ENCODE measurements around the gene SLC66A3. TPM values are rescaled to one million over a fixed set of nuclear protein-coding genes. Genes with fewer than 3 reads are reported as not detected.
A peak's percentile ranks its signal among the peaks of the same experiment; 100 is the strongest.

SLC66A3 gene
- polyA plus RNA-seq, result 20.4 to 34.9 TPM (median 31.1 TPM) in 3 replicates
- 2.1 TPM for polyA plus RNA-seq (2011; ENCODE audit: low read depth)
- 23.1 and 26.5 TPM in 2 replicates for polyA plus RNA-seq (2011; cell fraction: cytosol; rRNA removed)
- 13.1 and 16.3 TPM in 2 replicates for polyA plus RNA-seq (2011; cell fraction: nucleus; rRNA removed)
- polyA plus RNA-seq (2012; ENCODE audit: low replicate concordance), result 7.1 and 16.4 TPM in 2 replicates
- 31.2 to 50.4 TPM (median 36.3 TPM) in 3 replicates for polyA minus RNA-seq
- 33.0 TPM for polyA minus RNA-seq (2011; cell fraction: cytosol; rRNA and poly(A)+ RNA removed)
- 9.4 and 12.9 TPM in 2 replicates for polyA minus RNA-seq (2011; cell fraction: nucleus; rRNA and poly(A)+ RNA removed)

DNA sequence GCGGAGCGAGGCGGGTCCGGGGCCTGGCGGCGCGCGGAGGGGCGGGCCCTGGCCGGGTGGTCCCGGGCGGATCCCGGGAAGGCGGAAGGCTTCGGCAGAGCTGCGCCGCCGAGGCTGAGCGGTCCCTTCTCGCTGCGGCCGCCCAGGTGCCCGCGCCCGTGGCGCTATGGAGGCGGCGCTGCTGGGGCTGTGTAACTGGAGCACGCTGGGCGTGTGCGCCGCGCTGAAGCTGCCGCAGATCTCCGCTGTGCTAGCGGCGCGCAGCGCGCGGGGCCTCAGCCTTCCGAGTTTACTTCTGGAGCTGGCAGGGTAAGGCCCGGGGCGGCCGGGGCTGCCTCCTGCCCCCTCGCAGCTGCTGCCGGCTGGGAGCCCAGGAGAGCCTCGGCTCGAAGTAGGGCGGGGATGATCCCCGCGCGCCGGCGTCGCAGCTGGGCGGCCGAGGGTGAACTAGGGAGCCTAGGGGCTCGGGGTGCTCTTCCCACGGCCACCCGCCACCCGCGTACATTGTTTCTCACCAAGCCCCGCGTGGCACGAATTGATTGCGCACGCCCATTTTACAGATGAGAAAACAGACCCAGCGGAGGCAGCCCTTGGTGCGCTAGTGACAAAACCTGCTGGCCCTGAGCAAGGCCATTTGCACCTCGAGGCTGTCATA lies at the start of gene SLC66A3:
Gene SLC66A3, plus strand, starts transcription at position 87 of the 655 bp plus-strand sequence. Its CDS starts 80 bp downstream, at position 167.
- dilution Hi-C loops (cut with MboI; ENCODE audit: extremely low pct_ligation_motif_present, low sequenced_read_pairs), result no loop called here
- DNase-seq (ENCODE audit: low read depth, low spot score), result no peak

GRCh38 chr2:11109002-11109401 lies 46.3 kb upstream of the SLC66A3 start:
- Histone ChIP-seq H3K27ac (ENCODE audit: control insufficient read depth, insufficient read depth, low read length) (no peak overlapping the region), H3K4me3 (ENCODE audit: control insufficient read depth in 2 of 3, extremely low read depth in 1 of 3, insufficient read depth in 2 of 3, low read depth in 1 of 3, low read length in 3 of 3) (no peak overlapping the region), H3K36me3 (ENCODE audit: control insufficient read depth in 2 of 2, extremely low read depth in 1 of 2, insufficient read depth in 2 of 2, low read length in 2 of 2) (no peaks in the 10 kb centered on the region), H2AFZ (ENCODE audit: control insufficient read depth, low read length) (no peak overlapping the region), H3K9ac (ENCODE audit: control insufficient read depth, extremely low read depth, insufficient read depth, low read length) (no peak overlapping the region), H3K9me3 (ENCODE audit: control insufficient read depth, low read depth, low read length) (peaks cover 5% of the 10 kb centered on the region), H3K4me1 (ENCODE audit: control insufficient read depth, extremely low read depth, insufficient read depth, low read length) (no peaks in the 10 kb centered on the region), H3K4me2 (ENCODE audit: control insufficient read depth, extremely low read depth, insufficient read depth, low read depth, low read length) (no peak overlapping the region), H3K9me1 (ENCODE audit: control insufficient read depth, extremely low read depth, insufficient read depth, low read length) (no peaks in the 10 kb centered on the region), H3K79me2 (ENCODE audit: control insufficient read depth, insufficient read depth, low read length) (no peaks in the 10 kb centered on the region), H3K27me3 (ENCODE audit: control insufficient read depth, extremely low read depth, insufficient read depth, low read length) (no peaks in the 10 kb centered on the region), H4K20me1 (ENCODE audit: control insufficient read depth, extremely low read depth, insufficient read depth, low read length) (no peaks in the 10 kb centered on the region)
- no peak for DNase-seq (ENCODE audit: low read depth, low spot score)
- TF ChIP-seq EZH2 (IDR thresholded peaks at IDR 0.05; ENCODE audit: low read length), result no peak
- TF ChIP-seq CTCF (optimal IDR thresholded peaks at IDR 0.05 in 1 of 3, IDR thresholded peaks at IDR 0.05 in 1 of 3, conservative IDR thresholded peaks at IDR 0.05 in 1 of 3; ENCODE audit: extremely low read depth in 1 of 3, insufficient read depth in 2 of 3, low read length in 3 of 3), result no peak
- dilution Hi-C loops (cut with MboI; ENCODE audit: extremely low pct_ligation_motif_present, low sequenced_read_pairs), result no loop called here
- FAIRE-seq, result no peak

More for the DNA sequence above, at the start of gene SLC66A3:
- peak within 1 kb of the TSS; percentile 92 for H3K4me2 ChIP-seq (ENCODE audit: control insufficient read depth, extremely low read depth, insufficient read depth, low read depth, low read length)
- no peaks in the 10 kb centered on the region for H3K36me3 ChIP-seq (ENCODE audit: control insufficient read depth in 2 of 2, extremely low read depth in 1 of 2, insufficient read depth in 2 of 2, low read length in 2 of 2)
- peak within 1 kb of the TSS; percentile 87 for H2AFZ ChIP-seq (ENCODE audit: control insufficient read depth, low read length)
- no peak for FAIRE-seq
- no peaks in the 10 kb centered on the region for H3K9me3 ChIP-seq (ENCODE audit: control insufficient read depth, low read depth, low read length)
- H3K27me3 ChIP-seq (ENCODE audit: control insufficient read depth, extremely low read depth, insufficient read depth, low read length), result no peaks in the 10 kb centered on the region
- H3K4me1 ChIP-seq (ENCODE audit: control insufficient read depth, extremely low read depth, insufficient read depth, low read length), result peaks cover 9% of the 10 kb centered on the region
- H3K27ac ChIP-seq (ENCODE audit: control insufficient read depth, insufficient read depth, low read length), result peak within 1 kb of the TSS; percentile 66
- H3K79me2 ChIP-seq (ENCODE audit: control insufficient read depth, insufficient read depth, low read length), result no peaks in the 10 kb centered on the region
- H3K4me3 ChIP-seq (ENCODE audit: control insufficient read depth in 2 of 3, extremely low read depth in 1 of 3, insufficient read depth in 2 of 3, low read depth in 1 of 3, low read length in 3 of 3), result peak within 1 kb of the TSS; percentile 64 to 81 (median 69)
- H3K9me1 ChIP-seq (ENCODE audit: control insufficient read depth, extremely low read depth, insufficient read depth, low read length), result no peaks in the 10 kb centered on the region
- peak within 1 kb of the TSS; percentile 70 for H3K9ac ChIP-seq (ENCODE audit: control insufficient read depth, extremely low read depth, insufficient read depth, low read length)
- TF ChIP-seq CTCF (optimal IDR thresholded peaks at IDR 0.05 in 1 of 3, IDR thresholded peaks at IDR 0.05 in 1 of 3, conservative IDR thresholded peaks at IDR 0.05 in 1 of 3; ENCODE audit: extremely low read depth in 1 of 3, insufficient read depth in 2 of 3, low read length in 3 of 3) (peak in 1 of 3 experiments; percentile 26), EZH2 (IDR thresholded peaks at IDR 0.05; ENCODE audit: low read length) (no peak)
- H4K20me1 ChIP-seq (ENCODE audit: control insufficient read depth, extremely low read depth, insufficient read depth, low read length), result no peaks in the 10 kb centered on the region
